GM12865 (cell line): ENCODE results near the gene TIMM8B.
A peak's percentile ranks its signal among the peaks of the same experiment; 100 is the strongest.
"Not testable (repeated sequence)": the region's sequence is repeated elsewhere in the genome, so short reads cannot be mapped to it uniquely, and the experiment has no call there.

Source experiments
- DNase-seq: peaks from one replicate; pipeline ENCODE4 v3.0.0; 2010; ENCODE audit warnings: low read depth
- H3K4me3 ChIP-seq: 2 replicates; pipeline ENCODE4 v1.5.1; 2011; ENCODE audit warnings: mild to moderate bottlenecking, low read depth, low read length, control low read depth
- TF ChIP-seq, protein P1 (sequence below): IDR thresholded peaks from 2 replicates; pipeline ENCODE4 v1.5.1; 2011; ENCODE audit warnings: low read length, control low read depth, low read depth, inconsistent platforms; ENCODE audit not compliant: insufficient read depth; ENCODE audit errors: missing control alignments

Gene TIMM8B

GRCh38 chr11:112050721-112051120, 35.8 kb downstream of the TIMM8B start:
- no peak overlapping the region for H3K4me3 ChIP-seq
- TF ChIP-seq, protein P1, sequence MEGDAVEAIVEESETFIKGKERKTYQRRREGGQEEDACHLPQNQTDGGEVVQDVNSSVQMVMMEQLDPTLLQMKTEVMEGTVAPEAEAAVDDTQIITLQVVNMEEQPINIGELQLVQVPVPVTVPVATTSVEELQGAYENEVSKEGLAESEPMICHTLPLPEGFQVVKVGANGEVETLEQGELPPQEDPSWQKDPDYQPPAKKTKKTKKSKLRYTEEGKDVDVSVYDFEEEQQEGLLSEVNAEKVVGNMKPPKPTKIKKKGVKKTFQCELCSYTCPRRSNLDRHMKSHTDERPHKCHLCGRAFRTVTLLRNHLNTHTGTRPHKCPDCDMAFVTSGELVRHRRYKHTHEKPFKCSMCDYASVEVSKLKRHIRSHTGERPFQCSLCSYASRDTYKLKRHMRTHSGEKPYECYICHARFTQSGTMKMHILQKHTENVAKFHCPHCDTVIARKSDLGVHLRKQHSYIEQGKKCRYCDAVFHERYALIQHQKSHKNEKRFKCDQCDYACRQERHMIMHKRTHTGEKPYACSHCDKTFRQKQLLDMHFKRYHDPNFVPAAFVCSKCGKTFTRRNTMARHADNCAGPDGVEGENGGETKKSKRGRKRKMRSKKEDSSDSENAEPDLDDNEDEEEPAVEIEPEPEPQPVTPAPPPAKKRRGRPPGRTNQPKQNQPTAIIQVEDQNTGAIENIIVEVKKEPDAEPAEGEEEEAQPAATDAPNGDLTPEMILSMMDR: no peak
- DNase-seq: peak; percentile 36

- TF ChIP-seq, protein P1: no peak
- DNase-seq: no peak
- H3K4me3 ChIP-seq: no peak overlapping the region
Measured at GRCh38 chr11:112049777-112050176, 36.8 kb downstream of the TIMM8B start.

GRCh38 chr11:112048256-112048655, 38.3 kb downstream of the TIMM8B start:
- DNase-seq, H3K4me3 ChIP-seq: not testable (repeated sequence)

GRCh38 chr11:112046647-112047046, 39.9 kb downstream of the TIMM8B start:
- not testable (repeated sequence) for DNase-seq, H3K4me3 ChIP-seq

DNA sequence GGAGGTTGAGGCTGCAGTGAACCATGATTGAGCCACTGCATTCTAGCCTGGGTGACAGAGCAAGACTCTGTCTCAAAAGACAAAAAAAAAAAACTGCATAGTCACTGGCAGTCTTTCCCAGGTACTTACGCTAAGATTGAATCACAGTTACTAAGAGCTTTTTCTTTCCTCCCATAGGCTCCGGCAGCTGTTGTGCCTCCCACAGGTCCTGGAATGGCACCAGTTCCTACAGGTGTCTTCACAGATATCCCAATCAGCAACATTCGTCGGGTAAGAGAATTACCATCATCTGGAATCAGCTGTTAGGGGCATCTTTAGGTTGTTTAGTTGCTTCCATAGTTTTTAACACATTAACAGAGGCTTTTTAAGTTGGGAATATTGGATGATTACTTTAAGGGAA, 41.6 kb downstream of the TIMM8B start:
- no peak for DNase-seq
- TF ChIP-seq, protein P1: no peak
- no peak overlapping the region for H3K4me3 ChIP-seq

GRCh38 chr11:112042961-112043304, 43.6 kb downstream of the TIMM8B start:
- no peak for DNase-seq
- H3K4me3 ChIP-seq: no peak overlapping the region
- TF ChIP-seq, protein P1: no peak

DNA sequence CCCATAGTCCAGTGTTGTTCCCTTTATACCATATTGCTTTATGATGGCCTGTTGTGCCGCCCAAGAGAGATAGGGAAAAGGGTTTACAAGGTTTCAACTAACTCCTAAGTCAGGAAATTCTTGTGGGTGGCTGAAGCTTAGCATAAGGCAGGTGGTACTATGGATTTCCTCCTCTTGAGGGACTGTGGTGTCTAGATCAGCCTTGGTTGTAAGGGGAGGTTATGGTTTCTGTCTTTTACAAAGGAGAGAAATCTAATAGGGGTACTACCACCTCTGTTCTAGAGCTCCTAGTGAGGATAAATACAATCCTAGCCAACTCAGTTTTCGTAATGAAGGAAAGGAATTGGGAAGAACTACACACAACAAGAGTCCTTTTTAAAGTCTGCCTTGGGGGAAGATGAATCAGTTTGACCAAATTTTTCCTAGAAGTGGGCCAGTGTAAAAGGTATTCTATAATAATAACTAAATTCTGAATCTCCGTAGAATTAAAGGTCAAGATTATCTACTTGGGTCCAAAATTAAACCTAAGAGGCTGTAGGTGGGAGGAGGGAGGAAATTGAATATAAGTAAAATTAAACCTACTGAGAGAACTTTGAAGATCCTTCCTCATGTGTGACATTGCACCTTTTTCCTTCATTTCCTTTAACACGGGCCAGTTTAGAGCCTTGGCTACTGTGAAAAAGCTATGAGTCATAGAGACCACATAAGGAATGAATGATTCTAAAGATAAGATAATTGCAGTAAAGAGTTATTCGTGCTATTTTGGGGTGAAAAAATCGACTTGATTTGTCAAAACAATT, 44.2 kb downstream of the TIMM8B start:
- no peak for DNase-seq
- TF ChIP-seq, protein P1: no peak
- H3K4me3 ChIP-seq: no peak overlapping the region

DNA sequence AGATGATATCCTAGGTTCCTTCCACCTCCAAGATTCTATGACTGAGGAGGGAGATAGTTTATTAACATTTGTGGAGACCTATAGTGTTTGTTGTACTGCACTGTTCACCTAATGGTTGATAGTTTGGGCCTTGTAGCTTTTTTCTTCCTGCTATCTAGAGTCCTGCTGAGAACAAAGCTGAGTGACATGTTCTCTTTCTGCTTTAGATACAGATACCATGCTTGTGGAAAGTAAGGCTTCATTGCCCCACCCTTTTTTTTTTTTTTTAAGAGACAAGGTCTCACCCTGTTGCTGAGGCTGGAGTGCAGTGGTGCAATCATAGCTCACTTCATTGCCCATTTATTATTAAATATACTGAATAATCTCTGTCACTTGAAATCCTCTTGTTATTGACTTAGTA, 49.0 kb downstream of the TIMM8B start:
- TF ChIP-seq, protein P1: no peak

More for the DNA sequence above, 49.0 kb downstream of the TIMM8B start:
- DNase-seq: no peak
- no peak overlapping the region for H3K4me3 ChIP-seq
